GM18870 (cell line): ENCODE results near the gene SH3BP2.

Experiments
- ATAC-seq: cut with Tn5 transposase; IDR thresholded peaks from one replicate; pipeline ENCODE4 v1.9.1; 2021; ENCODE audit warnings: moderate library complexity; ENCODE audit not compliant: unreplicated experiment

SH3BP2 gene

DNA sequence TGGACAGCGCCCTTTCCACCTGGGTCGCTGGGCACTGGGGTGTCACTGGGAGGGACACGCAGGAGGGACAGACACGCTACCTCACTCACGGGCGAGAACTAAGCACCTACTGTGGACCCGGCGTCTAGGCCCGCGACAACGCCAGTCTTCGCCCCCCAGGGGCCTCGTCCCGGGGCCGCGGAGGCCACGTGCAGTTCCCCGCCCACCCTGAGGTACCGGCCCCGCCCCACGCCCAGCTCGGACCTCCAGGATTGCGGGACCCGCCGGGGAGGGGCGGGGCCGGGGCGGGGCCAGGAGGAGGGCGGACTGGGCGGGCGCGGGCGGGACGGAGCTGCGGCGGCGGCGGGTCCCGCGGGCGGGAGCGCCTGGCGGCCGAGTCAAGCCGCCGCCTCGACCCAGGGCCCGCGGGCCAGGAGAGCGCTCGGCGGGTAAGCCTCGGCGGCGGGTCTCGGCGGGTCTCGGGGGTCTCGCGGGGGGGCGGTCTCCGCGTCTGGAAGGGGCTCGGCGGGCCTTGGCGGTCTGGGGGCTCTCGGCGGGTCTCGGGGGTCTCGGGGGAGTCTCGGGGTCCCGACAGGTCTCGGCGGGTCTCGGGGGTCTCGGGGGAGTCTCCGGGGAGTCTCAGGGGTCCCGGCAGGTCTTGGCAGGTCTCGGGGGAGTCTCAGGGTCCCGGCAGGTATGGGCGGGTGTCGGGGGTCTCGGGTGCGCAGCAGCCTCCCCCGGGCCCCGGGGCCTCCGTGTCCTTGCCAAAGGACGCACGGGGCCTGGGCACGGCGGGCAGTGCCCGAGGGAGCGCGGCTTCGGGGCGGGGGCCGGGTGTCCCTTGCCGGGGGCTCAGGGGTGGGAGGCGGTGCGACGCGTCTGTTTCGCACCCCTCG lies at the start of gene SH3BP2:
Gene SH3BP2, plus strand, starts transcription at position 375 of the 875 bp plus-strand sequence. CDS start 27,533 bp downstream, outside the sequence.
- no peak for ATAC-seq

DNA sequence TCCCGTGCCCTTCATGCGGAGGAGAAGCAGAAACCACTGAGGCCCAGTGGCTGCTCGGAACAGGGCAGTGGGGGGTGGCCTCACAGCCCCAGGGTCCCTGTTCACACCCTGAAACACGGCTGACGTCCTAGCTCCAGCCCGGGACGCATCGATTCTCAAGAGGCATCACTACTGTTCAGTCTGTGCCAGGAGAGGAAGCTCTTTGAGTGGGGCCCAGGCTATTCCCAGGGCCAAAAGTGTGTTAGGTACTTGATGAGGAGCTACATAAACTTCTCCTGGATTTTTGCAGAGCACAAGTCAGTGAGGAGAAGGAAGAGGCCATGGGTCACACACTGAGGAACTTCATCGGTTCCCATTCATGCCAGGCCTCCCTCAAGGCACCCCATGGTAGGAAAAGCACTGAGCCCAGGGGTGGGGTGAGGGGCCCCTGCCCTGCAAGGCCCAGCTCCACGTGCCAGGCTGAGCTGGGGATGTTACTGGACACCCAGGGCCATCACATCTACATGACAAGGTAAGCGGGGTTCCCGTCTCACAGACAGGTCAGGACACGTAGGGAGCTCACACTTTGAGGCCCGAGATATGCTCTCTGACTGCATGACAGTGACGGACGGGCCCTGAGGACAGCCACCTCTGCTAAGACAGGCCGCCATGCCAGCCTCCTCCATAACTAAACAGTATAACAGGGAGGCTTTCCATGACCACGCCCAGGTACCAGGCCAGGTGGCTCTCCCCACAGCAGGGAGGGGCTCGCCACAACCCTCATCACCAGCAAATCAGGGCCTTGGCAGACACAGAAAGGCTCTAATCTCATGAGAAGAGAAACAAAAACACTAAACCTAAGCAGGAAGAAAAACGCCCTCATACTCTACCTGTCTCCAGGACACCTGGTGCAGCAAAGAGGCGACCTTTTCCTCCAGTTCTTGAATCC lies 49.1 kb upstream of the SH3BP2 start:
- no peak for ATAC-seq

GRCh38 chr4:2744576-2745270 lies 48.2 kb upstream of the SH3BP2 start:
- no peak for ATAC-seq

GRCh38 chr4:2745516-2745915 lies 47.4 kb upstream of the SH3BP2 start:
- ATAC-seq: no peak

DNA sequence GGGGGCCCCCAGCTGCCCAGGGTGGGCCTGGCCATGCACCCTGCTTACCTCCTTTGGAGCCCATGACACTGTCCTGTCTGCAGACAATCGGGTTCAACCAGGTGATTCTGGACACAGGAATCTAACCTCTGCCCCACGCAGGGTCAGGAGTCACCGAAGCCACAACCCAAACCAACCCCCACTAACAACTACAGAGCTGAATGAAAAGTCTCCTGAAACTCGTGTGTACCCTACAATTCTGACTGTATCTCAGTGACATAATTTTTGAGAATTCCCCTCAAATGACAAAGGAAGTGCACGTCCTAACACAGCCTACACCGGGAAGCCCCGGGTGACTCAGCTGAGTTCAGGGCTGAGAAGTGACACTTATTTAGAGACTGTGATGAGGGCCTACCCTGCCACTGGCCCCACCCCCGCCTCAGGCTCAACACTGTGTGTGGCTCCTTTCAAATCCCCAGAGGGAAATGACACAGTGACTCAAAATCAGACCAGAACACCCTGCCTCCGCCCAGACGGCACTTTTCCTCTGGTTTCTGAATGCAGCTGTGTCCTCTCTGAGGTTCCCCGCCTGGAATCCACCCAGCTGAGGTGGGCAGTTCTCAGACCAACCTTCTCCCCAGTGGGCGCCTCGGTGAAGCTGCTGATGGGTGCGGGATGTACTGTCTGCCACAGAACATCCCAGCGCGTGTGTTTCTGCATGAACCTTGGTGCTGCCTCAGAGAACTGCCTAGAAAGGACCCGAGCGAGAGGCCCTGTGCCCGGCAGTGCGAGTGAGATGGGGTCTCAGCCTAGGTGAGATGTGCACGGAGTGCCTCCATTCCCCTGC lies 46.7 kb upstream of the SH3BP2 start:
- peak; percentile 93 for ATAC-seq

GRCh38 chr4:2746891-2747695 lies 45.8 kb upstream of the SH3BP2 start:
- no peak for ATAC-seq

- ATAC-seq: no peak
Observed at GRCh38 chr4:2750719-2751605, 41.9 kb upstream of the SH3BP2 start.

DNA sequence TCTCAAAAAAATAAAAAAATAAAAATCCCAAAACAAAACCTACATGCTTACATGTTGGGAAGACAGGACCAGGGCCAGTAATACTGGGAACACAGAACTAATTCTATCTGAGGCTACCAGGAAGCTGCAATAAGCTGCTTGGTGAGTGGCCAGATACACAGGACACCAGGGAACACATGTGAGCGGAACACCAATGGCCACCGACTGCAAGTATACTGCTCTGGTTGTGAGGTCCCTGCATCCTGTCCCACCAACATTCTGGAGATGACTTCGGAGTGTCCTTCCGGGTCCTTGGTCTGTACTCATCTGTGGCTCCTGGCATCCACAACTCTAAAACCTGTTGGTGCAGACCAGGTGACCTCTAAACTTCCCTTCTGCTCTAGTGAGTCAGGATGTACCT lies 39.4 kb upstream of the SH3BP2 start:
- no peak for ATAC-seq

GRCh38 chr4:2754848-2755819 lies 37.8 kb upstream of the SH3BP2 start:
- ATAC-seq: no peak

- ATAC-seq: no peak
Observed at GRCh38 chr4:2755821-2756690, 36.8 kb upstream of the SH3BP2 start, which contains the start of gene TNIP2. TNIP2 (minus strand) TSS chr4:2756336; CDS start chr4:2756289, 47 bp downstream.

- no peak for ATAC-seq
Observed at GRCh38 chr4:2756691-2757350, 36.1 kb upstream of the SH3BP2 start.

DNA sequence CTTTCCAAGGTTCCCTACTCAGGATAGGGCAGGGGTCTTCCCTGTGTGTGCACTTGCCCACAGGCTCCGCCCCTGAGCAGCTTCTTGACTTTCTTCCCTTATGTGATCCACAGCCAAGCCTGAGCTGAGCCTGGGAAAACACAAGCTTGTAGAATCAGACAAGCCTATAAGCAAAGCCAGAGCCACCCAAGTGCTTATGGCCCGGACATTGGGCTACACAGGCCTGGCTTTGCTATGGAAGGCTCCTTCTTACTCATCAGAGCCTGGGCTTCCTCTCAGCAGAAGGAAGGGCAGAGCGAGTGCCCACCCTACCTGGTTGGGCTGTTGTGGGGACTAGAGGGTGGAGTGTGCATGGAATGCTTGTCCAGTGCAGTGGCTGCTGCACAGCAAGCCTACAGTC lies 35.5 kb upstream of the SH3BP2 start:
- no peak for ATAC-seq

GRCh38 chr4:2761035-2761923 lies 31.6 kb upstream of the SH3BP2 start:
- no peak for ATAC-seq

DNA sequence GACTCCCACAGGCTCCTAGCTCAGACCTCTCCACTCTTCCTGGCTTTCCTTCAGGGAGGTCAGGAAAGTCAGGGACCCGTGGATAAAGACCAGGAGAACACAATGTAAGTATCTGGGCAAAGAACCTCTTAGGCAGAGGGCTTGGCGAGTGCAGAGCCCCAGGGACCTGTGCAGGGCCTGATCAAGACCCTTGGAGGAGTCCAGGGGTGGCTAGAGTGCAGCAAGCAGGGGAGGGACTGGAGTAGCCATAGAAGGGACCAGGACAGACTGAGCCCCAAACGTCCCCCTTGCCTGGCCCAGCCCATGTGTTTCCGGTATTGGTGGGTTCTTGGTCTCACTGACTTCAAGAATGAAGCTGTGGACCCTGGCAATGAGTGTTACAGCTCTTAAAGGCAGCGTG lies 30.8 kb upstream of the SH3BP2 start:
- no peak for ATAC-seq
